GM12864 (cell line): ENCODE results near the gene MTOR.

Experiments used
- DNase-seq: peaks from one replicate; pipeline ENCODE4 v3.0.0-alpha.2; 2011; ENCODE audit warnings: low read depth
- H3K4me3 ChIP-seq: 2 replicates; pipeline ENCODE4 v1.5.1; 2011; ENCODE audit warnings: mild to moderate bottlenecking, low read depth, low read length, control low read depth
- TF ChIP-seq, protein P1 (sequence below): IDR thresholded peaks from 2 replicates; pipeline ENCODE4 v1.5.1; 2011; ENCODE audit warnings: low read depth, mild to moderate bottlenecking, moderate library complexity, low read length, control low read depth, inconsistent platforms; ENCODE audit errors: missing control alignments

Gene MTOR

DNA sequence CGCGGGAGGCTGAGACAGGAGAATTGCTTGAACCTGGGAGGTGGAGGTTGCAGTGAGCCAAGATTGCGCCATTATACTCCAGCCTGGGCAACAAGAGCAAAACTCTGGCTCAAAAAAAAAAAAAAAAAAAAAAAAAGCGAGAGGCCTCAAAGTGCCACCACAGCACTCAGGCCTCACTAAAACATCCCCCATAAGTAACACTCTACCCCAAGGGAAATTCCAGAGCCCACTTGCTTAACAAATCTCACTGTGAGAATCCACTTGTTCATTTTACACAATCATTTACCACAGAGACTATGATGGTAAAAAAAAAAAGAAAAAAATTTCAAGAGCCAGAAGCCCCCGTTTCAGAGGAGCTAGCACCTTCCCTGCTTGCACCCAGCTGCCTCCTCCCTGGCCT is 136.4 kb downstream of the MTOR start:
- DNase-seq: no peak
- H3K4me3 ChIP-seq: no peak overlapping the region
- TF ChIP-seq, protein P1, sequence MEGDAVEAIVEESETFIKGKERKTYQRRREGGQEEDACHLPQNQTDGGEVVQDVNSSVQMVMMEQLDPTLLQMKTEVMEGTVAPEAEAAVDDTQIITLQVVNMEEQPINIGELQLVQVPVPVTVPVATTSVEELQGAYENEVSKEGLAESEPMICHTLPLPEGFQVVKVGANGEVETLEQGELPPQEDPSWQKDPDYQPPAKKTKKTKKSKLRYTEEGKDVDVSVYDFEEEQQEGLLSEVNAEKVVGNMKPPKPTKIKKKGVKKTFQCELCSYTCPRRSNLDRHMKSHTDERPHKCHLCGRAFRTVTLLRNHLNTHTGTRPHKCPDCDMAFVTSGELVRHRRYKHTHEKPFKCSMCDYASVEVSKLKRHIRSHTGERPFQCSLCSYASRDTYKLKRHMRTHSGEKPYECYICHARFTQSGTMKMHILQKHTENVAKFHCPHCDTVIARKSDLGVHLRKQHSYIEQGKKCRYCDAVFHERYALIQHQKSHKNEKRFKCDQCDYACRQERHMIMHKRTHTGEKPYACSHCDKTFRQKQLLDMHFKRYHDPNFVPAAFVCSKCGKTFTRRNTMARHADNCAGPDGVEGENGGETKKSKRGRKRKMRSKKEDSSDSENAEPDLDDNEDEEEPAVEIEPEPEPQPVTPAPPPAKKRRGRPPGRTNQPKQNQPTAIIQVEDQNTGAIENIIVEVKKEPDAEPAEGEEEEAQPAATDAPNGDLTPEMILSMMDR: no peak

DNA sequence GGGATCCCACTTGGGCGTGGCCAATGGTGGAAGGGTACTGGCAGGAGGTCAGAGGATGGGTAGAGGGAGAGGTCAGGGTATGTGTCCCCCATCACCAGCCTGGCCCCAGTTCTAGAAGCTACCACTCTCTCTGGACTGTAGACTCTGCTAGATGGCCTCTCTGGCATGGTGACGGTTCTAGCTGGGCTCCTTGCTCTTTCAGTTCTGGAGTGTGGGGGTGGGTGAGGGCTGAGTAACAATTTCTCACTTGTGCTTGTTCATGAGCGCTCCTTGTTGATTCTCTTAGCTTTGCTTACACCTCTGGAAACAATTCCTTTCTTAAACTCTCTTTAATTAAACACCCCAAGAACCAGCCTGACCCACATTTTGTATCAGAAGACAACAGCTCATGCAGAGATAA is 137.4 kb downstream of the MTOR start:
- no peak for DNase-seq
- H3K4me3 ChIP-seq: no peak overlapping the region
- TF ChIP-seq, protein P1: no peak

DNA sequence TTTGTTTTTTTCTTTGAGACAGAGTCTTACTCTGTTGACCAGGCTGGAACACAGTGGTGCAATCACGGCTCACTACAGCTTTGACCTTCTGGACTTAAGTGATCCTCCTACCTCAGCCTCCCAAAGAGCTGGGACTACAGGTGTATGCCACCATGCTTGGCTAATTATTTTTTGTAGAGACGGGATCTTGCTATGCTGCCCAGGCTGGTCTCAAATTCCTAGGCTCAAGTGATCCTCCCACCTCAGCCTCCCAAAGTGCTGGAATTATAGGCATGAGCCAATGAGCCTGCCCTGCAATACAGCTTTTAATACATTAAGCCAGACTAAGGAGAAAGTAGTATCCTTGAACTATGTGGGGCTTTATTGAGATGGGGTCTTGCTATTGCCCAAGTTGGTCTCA is 146.0 kb downstream of the MTOR start:
- no peak overlapping the region for H3K4me3 ChIP-seq
- no peak for DNase-seq
- TF ChIP-seq, protein P1: no peak

- H3K4me3 ChIP-seq: no peak overlapping the region
- DNase-seq: no peak
- TF ChIP-seq, protein P1: no peak
Observed at GRCh38 chr1:11114966-11115365, 147.4 kb downstream of the MTOR start.

- DNase-seq: no peak
- H3K4me3 ChIP-seq: no peak overlapping the region
- TF ChIP-seq, protein P1: no peak
Observed at GRCh38 chr1:11109047-11109760, 153.1 kb downstream of the MTOR start.

GRCh38 chr1:11107599-11107998 is 154.8 kb downstream of the MTOR start:
- TF ChIP-seq, protein P1: no peak
- DNase-seq: no peak
- no peak overlapping the region for H3K4me3 ChIP-seq

DNA sequence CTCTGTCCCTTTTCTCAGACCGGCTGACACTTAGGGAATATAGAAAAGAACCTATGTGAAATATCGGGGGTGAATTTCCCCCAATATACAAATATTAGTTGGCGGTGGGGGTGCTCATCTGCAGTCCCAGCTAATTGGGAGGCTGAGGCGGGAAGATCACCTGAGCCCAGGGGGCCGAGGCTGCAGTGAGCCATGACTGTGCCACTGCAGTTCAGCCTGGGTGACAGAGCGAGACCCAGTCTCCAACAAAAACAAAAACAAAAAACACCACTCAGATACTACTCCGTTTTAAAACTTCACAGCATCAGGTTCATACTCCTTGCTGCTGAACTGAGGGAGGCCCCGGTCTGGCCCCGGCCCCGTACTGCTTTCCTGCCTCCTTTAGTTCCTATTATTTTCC is 156.8 kb downstream of the MTOR start:
- TF ChIP-seq, protein P1: no peak
- H3K4me3 ChIP-seq: no peak overlapping the region
- no peak for DNase-seq
